Measurements from ENCODE around the gene ITPK1.

GRCh38 chr14:93104961-93105360 lies 10.8 kb downstream of the ITPK1 start:
- TF ChIP-seq POLR2A (IDR thresholded peaks at IDR 0.05) (no peak), CTCF (IDR thresholded peaks at IDR 0.05) (no peak)

Data from thyroid gland (tissue), 4 donors.